ENCODE data around the gene C1QTNF5.

- TF ChIP-seq POLR2AphosphoS5 (IDR thresholded peaks at IDR 0.05; ENCODE audit: low read depth, low read length): no peak
- no peak for TF ChIP-seq REST (IDR thresholded peaks at IDR 0.05; ENCODE audit: insufficient read depth in 1 of 2, low read depth in 2 of 2, low read length in 1 of 2)
These were observed 10.5 kb upstream of the C1QTNF5 start for GRCh38 chr11:119351232-119351631.
